ENCODE results near the gene OXCT2.

- TF ChIP-seq CTCF (IDR thresholded peaks at IDR 0.05; ENCODE audit: low read depth, low read length, missing input control) (no peak), RAD21 (IDR thresholded peaks at IDR 0.05) (no peak)
Measured at GRCh38 chr1:39722495-39722894, 48.7 kb downstream of the OXCT2 start.
